GM12891 (cell line): ENCODE data around the gene RBM6. TPM values are rescaled to one million over a fixed set of nuclear protein-coding genes. Genes with fewer than 3 reads are reported as not detected.

Experiments used
- DNase-seq: peaks from one replicate; pipeline ENCODE4 v3.0.0; 2011; ENCODE audit warnings: low spot score; ENCODE audit not compliant: insufficient read length
- FAIRE-seq: peaks from 2 replicates; lab custom pipeline; 2011; peaks lifted over from hg19 to GRCh38; lab: Jason Lieb, UNC
- PAX5 ChIP-seq: IDR thresholded peaks from 2 replicates; pipeline ENCODE4 v1.6.1; 2011; ENCODE audit warnings: low read length, moderate library complexity, mild to moderate bottlenecking; ENCODE audit not compliant: insufficient read depth, severe bottlenecking
- POLR2A ChIP-seq: IDR thresholded peaks from 2 replicates; pipeline ENCODE4 v1.6.1; 2011; ENCODE audit warnings: low read depth, low read length, control low read depth
- POLR2AphosphoS5 ChIP-seq: IDR thresholded peaks from 2 replicates; pipeline ENCODE4 v1.6.1; 2011; ENCODE audit warnings: low read depth, low read length, control low read depth
- POU2F2 ChIP-seq: IDR thresholded peaks from 2 replicates; pipeline ENCODE4 v1.6.1; 2011; ENCODE audit warnings: low read depth, mild to moderate bottlenecking, control low read depth, low read length, moderate library complexity
- SPI1 ChIP-seq: IDR thresholded peaks from 2 replicates; pipeline ENCODE4 v1.6.1; 2011; ENCODE audit warnings: low read depth, low read length, control low read depth
- TAF1 ChIP-seq: IDR thresholded peaks from 2 replicates; pipeline ENCODE4 v1.6.1; 2011; ENCODE audit warnings: low read depth, low read length, control low read depth
- polyA plus RNA-seq: library from polyadenylated mRNA; unstranded; fragments of >200 nt; gene quantifications from one replicate; pipeline ENCODE4 v1.2.1, GENCODE V29; 2012; ENCODE audit warnings: low read depth, missing spikeins, inconsistent platforms; ENCODE audit not compliant: missing spikeins

RBM6 gene
- polyA plus RNA-seq = 55.3 TPM

DNA sequence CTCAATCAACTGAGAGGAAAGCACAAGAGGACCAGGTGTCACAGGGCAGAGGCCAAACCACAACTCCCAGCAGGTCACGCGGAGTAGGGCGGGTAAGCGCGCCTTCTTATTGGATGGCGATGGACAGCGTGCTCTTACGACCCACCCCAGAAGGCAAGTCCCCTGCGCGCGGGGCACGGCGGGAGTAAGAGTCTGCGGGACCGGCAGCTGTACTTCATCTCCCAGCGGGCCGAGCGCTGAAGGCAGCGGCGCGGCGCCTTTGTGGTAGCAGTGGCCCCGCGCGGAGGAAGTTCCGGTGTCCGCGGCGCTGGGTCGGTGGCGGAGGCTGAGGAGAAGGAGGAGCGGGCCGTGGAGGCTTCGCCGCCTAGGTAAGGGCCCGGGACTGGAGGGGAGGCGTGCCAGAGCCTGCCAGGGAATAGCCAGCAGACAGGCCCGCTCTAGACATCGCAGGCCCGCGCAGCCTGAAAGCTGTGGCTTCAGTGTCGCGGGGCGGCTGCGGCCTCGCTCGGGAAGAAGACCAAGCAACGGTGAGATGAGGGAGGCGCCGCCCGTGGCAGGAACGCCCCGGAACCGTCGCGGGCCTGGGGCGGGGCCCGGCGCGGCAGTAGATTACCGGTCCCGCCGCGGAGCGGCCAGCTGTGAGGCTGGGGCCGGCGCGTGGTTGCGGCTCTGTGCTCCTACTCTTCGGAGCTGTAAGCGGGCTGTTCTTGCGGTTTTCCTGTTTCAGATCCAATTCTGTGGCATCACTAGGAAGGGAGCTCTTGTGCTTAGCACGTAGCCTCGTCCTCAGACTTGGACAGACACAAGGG, at the start of gene RBM6:
TSS of gene RBM6 (plus strand) at position 293 of the 809 bp plus-strand sequence. CDS start 22,492 bp downstream, outside the sequence.
- DNase-seq (peak; percentile 96), FAIRE-seq (peak; percentile 96)
- peak; percentile 36 for TF ChIP-seq SPI1
- peak; percentile 91 for TF ChIP-seq POLR2A
- TF ChIP-seq POU2F2 = peak; percentile 34; the same call in 1 of the 2 replicates
- peak; percentile 96 for TF ChIP-seq POLR2AphosphoS5
- peak; percentile 84 for TF ChIP-seq PAX5
- TF ChIP-seq TAF1 = peak; percentile 43; the same call in 1 of the 2 replicates

DNA sequence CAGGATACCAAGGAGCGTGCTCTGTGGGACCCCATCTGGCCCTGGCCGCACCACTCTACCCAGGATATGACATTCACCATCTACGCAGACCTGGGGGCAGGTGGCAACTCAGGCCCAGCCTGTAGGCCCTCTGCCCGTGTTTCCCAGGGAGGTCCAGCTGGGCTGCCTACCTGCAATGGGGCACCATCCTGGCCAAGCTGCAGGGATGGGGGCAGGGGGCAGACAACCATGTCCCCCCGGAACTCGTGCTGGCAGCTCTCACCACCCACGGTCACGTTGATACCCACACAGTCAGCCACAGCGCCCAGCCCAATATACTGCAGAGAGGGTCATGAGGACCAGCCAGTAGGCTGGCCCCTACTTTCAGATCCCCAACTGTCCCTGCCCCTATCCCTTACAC, 44.2 kb upstream of the RBM6 start:
- no peak for DNase-seq
- TF ChIP-seq POLR2AphosphoS5 = no peak
- no peak for TF ChIP-seq TAF1
- no peak for TF ChIP-seq POU2F2
- no peak for FAIRE-seq

DNA sequence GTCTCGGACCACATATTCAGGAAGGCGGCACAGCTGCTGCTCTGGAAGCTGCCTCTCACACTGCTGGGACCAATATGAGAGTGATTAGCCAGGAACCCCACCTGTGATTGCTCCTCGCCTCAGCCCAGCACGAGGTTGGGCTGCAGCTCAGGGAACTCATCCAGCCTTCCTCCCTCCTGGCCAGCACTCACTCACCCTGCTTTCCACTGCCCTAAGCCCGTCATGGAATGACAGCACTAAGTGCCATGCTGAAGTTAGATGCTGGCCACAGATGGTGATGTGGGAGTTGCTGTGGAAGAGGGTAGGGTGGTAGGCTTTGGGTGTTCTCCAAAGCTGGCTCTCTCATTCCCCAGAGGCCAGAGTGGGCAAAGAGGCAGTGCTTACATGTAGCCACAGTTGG, 43.6 kb upstream of the RBM6 start:
- TF ChIP-seq PAX5 = no peak
- no peak for TF ChIP-seq POU2F2
- no peak for TF ChIP-seq TAF1
- TF ChIP-seq POLR2A = no peak
- no peak for TF ChIP-seq POLR2AphosphoS5
- TF ChIP-seq SPI1 = no peak
- FAIRE-seq (no peak), DNase-seq (no peak)

DNA sequence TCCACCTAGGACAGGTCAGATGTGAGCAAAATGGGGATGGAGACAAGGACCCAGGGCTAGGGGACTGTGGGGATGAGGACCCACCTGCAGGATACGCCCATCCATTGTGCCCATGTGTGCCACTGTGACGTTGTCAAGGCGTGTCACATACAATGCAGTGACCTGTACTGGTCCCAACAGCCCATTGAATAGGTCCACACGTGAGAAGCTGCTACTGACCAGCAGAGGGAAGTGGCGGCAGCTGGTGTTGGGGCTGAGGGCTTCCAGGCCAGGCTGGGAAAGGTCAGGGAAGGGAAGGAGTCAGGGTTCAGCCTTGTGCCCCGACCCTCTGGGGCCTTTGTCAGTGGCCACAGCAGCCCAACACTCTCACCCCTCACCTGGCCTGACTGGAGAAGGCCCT, 41.0 kb upstream of the RBM6 start:
- FAIRE-seq = peak; percentile 35
- TF ChIP-seq POLR2A (no peak), TAF1 (no peak), PAX5 (no peak), SPI1 (no peak), POU2F2 (no peak), POLR2AphosphoS5 (no peak)

DNA sequence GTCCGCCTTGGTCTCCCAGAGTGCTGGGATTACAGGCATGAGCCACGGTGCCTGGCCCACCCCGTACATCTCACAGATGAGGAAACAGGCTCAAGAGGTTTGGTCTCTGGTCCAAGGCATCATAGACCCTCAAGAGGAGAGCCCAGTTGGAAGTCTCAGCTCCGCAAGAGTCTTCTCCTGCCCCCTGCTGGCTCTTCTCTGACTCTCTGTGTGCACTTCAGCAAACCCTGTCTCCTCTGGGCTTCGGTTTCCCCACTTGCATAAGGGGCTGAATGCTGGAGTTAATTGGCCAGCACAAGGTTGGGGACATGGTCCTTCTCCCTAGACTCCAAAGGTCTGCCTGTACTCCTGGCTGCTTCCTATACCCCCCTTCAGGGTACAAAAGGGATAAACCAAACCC, 40.1 kb upstream of the RBM6 start:
- DNase-seq (no peak), FAIRE-seq (no peak)
- TF ChIP-seq POLR2A (no peak), POU2F2 (no peak), TAF1 (no peak)

More for the DNA sequence above, 41.0 kb upstream of the RBM6 start:
- no peak for DNase-seq

DNA sequence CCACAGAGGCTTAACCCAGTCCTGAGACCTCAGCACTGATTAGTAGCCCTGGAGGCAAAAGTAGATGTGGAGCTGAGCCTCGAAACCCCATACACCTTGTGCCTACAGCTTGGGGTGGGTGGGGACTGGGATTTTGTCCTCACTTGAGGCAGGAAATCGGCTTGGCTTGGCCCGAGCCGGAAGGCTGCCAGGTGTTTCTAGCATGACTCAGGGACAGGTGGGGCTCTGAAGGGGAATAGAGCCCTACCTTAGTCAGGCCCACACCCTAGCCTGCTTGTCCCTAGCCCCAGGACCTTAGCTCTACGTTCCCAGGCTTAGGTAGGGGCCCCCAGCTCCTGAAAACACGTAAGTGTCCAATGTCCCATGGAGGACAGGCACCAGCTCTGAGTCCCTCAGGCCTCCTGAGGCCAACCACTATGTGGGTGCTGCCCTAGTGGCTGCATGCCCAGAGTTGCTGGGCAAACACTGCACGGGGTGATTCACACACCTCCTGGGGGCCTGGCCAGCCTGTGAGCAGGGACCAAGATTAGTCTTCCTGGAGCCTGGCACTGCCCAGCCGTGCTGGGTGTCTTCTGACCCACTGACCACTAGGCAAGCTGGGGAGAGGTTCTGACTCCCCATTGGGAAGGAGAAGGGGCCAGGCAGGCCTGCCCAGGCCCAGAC, 39.3 kb upstream of the RBM6 start:
- TF ChIP-seq PAX5 (no peak), POLR2A (no peak), TAF1 (no peak), SPI1 (no peak), POU2F2 (no peak), POLR2AphosphoS5 (no peak)
- DNase-seq = no peak
- FAIRE-seq = no peak

GRCh38 chr3:49901366-49902339, 38.3 kb upstream of the RBM6 start:
- peak; percentile 78 for FAIRE-seq
- TF ChIP-seq POU2F2 (no peak), PAX5 (no peak), SPI1 (no peak), POLR2AphosphoS5 (no peak)
- DNase-seq = no peak

DNA sequence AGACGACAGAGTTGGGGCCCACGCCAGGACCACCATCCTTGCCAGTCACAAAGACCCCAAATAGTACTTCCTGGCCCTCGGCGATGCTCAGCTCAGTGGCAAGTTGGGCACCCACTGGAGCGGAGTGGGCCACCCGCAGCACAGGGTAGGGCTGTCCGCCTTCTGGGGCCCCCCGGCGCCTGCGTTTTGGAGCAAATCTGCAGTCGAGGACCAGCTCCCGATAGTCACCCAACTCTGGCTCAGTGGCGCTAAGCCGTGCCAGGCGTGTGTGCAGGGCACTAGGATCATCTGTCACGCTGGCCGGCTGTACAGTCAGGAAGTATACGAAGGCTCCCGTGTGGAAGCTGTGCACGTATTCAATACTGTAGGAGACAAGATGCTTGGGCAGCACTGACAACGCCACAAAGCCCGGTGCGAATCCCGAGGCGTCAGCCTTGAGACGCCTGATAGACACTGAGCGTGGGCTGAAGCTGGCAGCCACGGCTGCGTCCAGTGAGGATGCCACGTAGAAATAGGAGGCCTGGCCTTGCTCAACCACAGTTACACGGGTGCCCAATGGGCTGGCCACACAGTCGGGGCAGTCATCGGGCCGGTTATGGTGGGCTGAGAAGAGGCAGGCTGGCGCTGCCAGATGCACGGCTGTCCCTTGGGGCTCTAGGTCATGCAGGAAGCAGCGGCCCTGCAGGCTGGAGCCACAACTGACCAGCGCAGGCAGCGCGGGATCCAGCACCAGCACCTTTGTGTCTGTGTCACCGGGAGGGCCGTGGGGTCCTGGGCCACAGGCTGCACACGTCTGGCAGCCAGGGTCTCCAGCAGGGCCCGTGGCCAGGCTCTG, 37.2 kb upstream of the RBM6 start:
- no peak for TF ChIP-seq POLR2A
- TF ChIP-seq POLR2AphosphoS5 = no peak
- no peak for TF ChIP-seq PAX5
- FAIRE-seq = peak; percentile 16
- no peak for DNase-seq
